Ramos (cell line): ENCODE measurements around the gene RPL27.
"Not testable (repeated sequence)": the region's sequence is repeated elsewhere in the genome, so short reads cannot be mapped to it uniquely, and the experiment has no call there.

Source experiments
- in situ Hi-C: fragments of 300-500 bp; cut with MboI; formaldehyde crosslinking; loops from one replicate; pipeline ENCODE4 v1.14.3; 2022; ENCODE audit warnings: low sequenced_read_pairs; ENCODE audit not compliant: unreplicated experiment

RPL27 gene

GRCh38 chr17:42989726-42990652 is 8.2 kb upstream of the RPL27 start:
- in situ Hi-C loops, result loop anchor here (10.0 kb wide), 1 partner anchor 415 kb away; the partner anchor contains the start of gene PSMC3IP

DNA sequence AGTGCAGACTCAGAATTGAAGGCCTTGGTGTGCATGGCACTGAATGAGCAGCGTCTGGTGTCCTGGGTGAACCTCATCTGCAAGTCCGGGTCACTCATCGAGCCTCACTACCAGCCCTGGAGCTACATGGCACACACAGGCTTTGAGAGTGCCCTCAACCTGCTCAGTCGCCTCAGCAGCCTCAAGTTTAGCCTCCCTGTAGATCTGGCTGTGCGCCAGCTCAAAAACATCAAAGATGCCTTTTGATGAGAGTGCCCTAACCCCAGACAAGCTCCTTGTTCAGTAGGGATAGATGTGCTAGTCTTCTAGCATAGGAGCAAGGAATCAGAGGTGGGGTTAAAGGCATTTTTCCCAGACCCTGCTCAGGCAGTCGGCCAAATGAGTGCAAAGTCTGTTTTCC is 6.7 kb upstream of the RPL27 start:
- in situ Hi-C loops, result no loop called here

DNA sequence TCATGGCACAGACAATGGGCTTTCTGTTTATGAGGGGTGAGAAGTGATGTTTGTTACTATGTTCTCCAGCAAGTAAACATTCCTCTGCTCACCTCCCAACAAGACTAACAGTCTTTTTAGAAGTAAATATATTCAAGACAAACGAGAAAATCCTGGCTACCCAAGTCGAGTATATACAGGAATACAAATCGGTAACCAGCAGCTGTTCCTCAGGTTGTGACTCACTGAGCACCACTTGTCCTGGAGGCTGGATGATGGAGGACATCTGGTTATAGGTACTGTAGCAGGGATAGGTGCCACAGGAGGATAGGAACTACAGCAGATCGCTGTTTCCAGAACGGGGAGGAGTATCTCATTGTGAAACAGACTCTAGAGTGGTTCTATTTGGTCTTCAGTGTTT is 5.3 kb upstream of the RPL27 start:
- in situ Hi-C loops, result no loop called here

DNA sequence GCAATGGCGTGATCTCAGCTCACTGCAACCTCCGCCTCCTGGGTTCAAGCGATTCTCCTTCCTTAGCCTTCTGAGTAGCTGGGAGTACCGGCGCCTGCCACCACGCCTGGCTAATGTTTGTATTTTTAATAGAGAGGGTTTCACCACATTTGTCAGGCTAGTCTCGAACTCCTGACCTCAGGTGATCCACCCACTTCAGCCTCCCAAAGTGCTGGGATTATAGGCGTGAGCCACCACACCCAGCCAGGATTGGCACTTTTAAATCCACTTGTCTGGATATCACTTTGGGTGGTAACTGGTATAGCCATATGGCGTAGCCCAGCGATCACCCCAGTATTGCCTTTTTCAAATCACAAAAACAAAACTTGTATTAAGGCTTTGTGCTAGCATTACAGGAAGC is 4.3 kb upstream of the RPL27 start:
- in situ Hi-C loops, result not testable (repeated sequence)

- in situ Hi-C loops, result no loop called here
Measured at GRCh38 chr17:42997390-42997983, 732 bp upstream of the RPL27 start.

GRCh38 chr17:42999003-42999525 is 845 bp downstream of the RPL27 start:
- in situ Hi-C loops, result no loop called here

DNA sequence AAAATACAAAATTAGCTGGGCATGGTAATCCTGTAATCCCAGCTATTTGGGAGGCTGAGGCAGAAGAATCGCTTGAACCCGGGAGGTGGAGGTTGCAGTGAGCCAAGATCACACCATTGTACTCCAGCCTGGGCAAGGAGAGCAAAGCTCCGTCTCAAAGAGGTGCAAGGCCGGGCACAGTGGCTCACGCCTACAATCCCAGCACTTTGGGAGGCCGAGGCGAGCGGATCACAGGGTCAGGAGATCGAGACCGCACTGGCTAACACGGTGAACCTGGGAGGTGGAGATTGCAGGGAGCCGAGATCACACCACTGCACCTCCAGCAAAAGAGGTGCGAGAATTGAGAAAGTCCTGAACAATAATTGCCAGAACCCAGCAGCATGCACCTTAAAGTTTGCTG is 2.7 kb downstream of the RPL27 start:
- in situ Hi-C loops, result loop anchor here (5.0 kb wide), 1 partner anchor 336 kb away; no protein-coding TSS in a partner anchor

DNA sequence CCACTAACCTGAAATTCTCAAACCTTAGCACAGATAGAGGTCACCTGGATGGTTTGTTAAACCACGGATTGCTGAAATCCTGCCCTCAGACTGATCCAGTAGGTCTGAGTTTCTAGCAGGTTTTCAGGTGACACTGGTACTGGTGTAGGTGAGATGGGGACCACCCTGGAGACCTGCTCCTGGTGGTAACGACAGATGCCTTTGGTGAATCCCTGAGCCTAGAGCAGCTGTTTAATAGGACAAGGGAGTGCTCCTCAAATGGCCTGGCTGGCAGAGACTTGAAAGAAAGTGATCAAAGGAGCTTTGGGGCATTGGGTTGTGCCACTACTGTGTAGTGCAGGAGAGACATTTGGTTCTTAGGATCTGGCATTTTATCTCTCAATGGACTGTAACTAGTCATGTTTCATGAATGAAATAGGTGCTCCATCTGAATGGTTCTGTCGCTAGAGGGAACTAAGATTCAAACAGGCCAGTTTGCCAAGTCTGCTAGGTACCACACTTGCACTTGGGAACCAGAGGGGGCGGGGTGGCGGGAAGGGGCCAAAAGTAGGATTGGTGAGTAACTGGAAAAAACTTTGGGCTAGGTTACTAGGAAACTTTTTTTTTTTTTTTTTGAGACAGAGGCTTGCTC is 5.4 kb downstream of the RPL27 start:
- in situ Hi-C loops, result loop anchor here (5.0 kb wide), 1 partner anchor 334 kb away; no protein-coding TSS in a partner anchor

DNA sequence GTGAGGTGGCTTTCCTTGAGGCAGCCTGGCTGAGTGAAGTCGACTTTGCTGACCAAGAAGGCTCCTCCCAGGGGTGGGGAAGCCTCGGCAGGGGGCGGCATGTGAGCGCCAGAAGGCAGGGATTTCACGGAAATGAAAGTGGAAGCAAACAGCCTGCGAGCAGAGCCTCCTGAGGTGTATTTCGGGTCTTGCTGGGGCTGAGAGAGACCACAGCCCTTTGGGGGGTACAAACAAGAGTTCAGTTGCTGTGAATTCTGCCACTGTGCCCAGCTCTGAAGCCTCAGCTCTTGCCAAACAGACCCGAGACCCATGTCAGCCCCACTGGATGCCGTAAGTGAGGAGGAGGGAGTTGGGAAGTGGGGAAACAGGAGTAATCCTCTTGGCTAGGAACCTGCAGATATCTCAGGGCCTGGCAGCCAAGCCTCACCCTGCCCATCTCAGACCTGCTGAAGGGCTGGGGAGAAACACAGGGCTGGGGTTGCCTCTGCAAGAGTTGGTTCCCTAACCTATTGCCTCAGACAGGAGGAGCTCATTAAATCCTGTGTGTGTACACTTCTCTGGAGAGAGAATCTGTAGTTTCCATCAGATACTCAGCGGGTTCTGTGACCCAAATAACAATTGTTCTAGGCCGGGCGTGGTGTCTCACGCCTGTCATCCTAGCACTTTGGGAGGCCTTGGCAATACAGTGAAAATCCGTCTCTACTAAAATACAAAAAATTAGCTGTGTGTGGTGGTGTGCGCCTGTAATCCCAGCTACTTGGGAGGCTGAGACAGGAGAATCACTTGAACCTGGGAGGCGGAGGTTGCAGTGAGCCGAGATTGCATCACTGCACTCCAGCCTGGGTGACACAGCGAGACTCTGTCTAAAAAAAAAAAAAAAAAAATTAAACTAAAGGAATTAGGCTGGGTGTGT is 8.7 kb downstream of the RPL27 start, which contains the start of gene IFI35:
Gene IFI35 (plus strand): TSS at position 146 of the 913 bp plus-strand sequence. CDS start 164 bp downstream, at position 310.
- in situ Hi-C loops, result no loop called here

GRCh38 chr17:43010667-43011308 is 12.6 kb downstream of the RPL27 start:
- in situ Hi-C loops, result no loop called here

GRCh38 chr17:43011728-43012472 is 13.7 kb downstream of the RPL27 start:
- in situ Hi-C loops, result no loop called here

DNA sequence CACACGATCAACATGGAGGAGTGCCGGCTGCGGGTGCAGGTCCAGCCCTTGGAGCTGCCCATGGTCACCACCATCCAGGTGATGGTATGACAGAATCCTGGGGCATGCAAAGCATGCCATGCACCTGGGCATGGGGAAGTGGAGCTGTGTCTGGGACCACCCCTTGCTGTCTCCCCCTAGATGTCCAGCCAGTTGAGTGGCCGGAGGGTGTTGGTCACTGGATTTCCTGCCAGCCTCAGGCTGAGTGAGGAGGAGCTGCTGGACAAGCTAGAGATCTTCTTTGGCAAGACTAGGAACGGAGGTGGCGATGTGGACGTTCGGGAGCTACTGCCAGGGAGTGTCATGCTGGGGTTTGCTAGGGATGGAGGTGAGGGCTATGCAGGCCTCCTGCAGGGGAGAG is 15.1 kb downstream of the RPL27 start:
- in situ Hi-C loops, result no loop called here

DNA sequence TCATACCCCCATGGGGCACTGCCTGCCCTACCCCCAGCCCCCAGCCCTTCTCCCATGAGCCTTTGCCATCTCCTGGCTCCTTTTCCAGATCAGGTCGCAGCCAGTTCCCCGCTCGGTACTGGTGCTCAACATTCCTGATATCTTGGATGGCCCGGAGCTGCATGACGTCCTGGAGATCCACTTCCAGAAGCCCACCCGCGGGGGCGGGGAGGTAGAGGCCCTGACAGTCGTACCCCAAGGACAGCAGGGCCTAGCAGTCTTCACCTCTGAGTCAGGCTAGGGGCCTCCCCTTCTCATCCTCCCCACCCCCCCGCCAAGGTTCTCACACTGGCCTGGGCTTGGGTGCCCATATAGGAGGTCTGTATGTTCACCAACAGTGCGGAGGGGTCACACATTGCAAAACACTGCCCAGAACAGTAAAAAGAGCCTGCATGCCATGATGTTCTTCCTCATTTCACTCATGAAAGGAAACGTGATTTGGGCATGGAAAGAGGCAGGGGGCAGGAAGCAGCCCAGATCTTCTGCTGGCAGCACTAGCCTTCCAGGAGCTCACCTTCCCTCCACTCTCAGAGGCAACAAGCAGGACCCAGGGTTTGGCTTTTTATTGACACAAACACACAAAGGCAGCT is 15.9 kb downstream of the RPL27 start:
- in situ Hi-C loops, result no loop called here

- in situ Hi-C loops, result no loop called here
Measured at GRCh38 chr17:43014649-43015542, 16.7 kb downstream of the RPL27 start.

DNA sequence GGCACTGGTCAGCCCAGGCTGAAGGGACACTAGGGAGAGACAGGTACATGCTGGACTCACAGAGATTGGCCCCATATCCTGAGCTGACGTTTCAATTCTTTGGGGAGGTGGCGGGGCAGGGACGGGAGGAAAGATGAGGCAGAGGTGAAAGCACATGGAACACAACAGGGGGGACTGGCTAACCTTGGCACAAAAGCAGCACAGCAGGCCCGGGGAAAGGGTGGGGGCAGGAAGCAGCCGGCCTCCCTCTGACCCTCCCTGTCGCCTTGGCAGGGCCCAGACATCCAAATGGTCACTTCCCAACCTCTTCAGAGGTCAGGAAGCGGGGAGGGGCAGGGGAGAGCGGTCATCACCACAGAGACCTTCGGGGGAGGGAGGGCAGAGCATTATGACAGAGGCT is 17.4 kb downstream of the RPL27 start:
- in situ Hi-C loops, result no loop called here

- in situ Hi-C loops, result no loop called here
Measured at GRCh38 chr17:43016216-43016615, 18.0 kb downstream of the RPL27 start.
